ENCODE data around the gene TRMT2A.

TRMT2A gene

GRCh38 chr22:20121856-20122415, 4.9 kb upstream of the TRMT2A start:
- Histone ChIP-seq H3K9me3 (ENCODE audit: control insufficient read depth in 5 of 5, low read length in 5 of 5) (no peaks in the 10 kb centered on the region), H3K4me3 (ENCODE audit: low read depth in 1 of 5, low read length in 5 of 5) (no peak overlapping the region), H3K27me3 (ENCODE audit: control insufficient read depth in 5 of 5, insufficient read depth in 4 of 5, low read length in 5 of 5) (no peaks in the 10 kb centered on the region), H3K9ac (ENCODE audit: low read length in 5 of 5) (no peak overlapping the region), H3K36me3 (ENCODE audit: control insufficient read depth in 5 of 5, insufficient read depth in 5 of 5, low read length in 5 of 5) (peaks cover 0 to 63% (median 58%) of the 10 kb centered on the region in 5 donors), H3K27ac (ENCODE audit: low read depth, low read length) (no peak overlapping the region), H3K4me1 (ENCODE audit: control insufficient read depth in 5 of 5, insufficient read depth in 5 of 5, low read length in 5 of 5) (peaks cover 2 to 27% (median 17%) of the 10 kb centered on the region in 5 donors)

- H3K36me3 ChIP-seq (ENCODE audit: control insufficient read depth in 5 of 5, insufficient read depth in 5 of 5, low read length in 5 of 5): peaks cover 0 to 54% (median 47%) of the 10 kb centered on the region in 5 donors
Observed at GRCh38 chr22:20118300-20119020, 1.4 kb upstream of the TRMT2A start.

GRCh38 chr22:20117633-20118299, 740 bp upstream of the TRMT2A start:
- Histone ChIP-seq H3K27ac (ENCODE audit: low read depth, low read length) (peak overlapping the region; percentile 67), H3K4me1 (ENCODE audit: control insufficient read depth in 5 of 5, insufficient read depth in 5 of 5, low read length in 5 of 5) (peaks cover 2 to 42% (median 37%) of the 10 kb centered on the region in 5 donors), H3K9ac (ENCODE audit: low read length in 5 of 5) (peak overlapping the region in 4 of 5 donors; percentile 85 to 89 (median 86)), H3K4me3 (ENCODE audit: low read depth in 1 of 5, low read length in 5 of 5) (peak overlapping the region; percentile 66 to 92 (median 81)), H3K36me3 (ENCODE audit: control insufficient read depth in 5 of 5, insufficient read depth in 5 of 5, low read length in 5 of 5) (peaks cover 0 to 60% (median 52%) of the 10 kb centered on the region in 5 donors), H3K27me3 (ENCODE audit: control insufficient read depth in 5 of 5, insufficient read depth in 4 of 5, low read length in 5 of 5) (no peaks in the 10 kb centered on the region), H3K9me3 (ENCODE audit: control insufficient read depth in 5 of 5, low read length in 5 of 5) (no peaks in the 10 kb centered on the region)

More at GRCh38 chr22:20118300-20119020, 1.4 kb upstream of the TRMT2A start:
- H3K9ac ChIP-seq (ENCODE audit: low read length in 5 of 5): peak overlapping the region in 4 of 5 donors; percentile 85 to 89 (median 86)
- H3K27me3 ChIP-seq (ENCODE audit: control insufficient read depth in 5 of 5, insufficient read depth in 4 of 5, low read length in 5 of 5): no peaks in the 10 kb centered on the region
- H3K4me3 ChIP-seq (ENCODE audit: low read depth in 1 of 5, low read length in 5 of 5): peak overlapping the region; percentile 66 to 92 (median 81)
- no peaks in the 10 kb centered on the region for H3K9me3 ChIP-seq (ENCODE audit: control insufficient read depth in 5 of 5, low read length in 5 of 5)
- H3K4me1 ChIP-seq (ENCODE audit: control insufficient read depth in 5 of 5, insufficient read depth in 5 of 5, low read length in 5 of 5): peaks cover 2 to 42% (median 37%) of the 10 kb centered on the region in 5 donors
- H3K27ac ChIP-seq (ENCODE audit: low read depth, low read length): peak overlapping the region; percentile 67

GRCh38 chr22:20116376-20116950, 563 bp downstream of the TRMT2A start:
- Histone ChIP-seq H3K9me3 (ENCODE audit: control insufficient read depth in 5 of 5, low read length in 5 of 5) (no peaks in the 10 kb centered on the region), H3K36me3 (ENCODE audit: control insufficient read depth in 5 of 5, insufficient read depth in 5 of 5, low read length in 5 of 5) (peaks cover 0 to 62% (median 53%) of the 10 kb centered on the region in 5 donors), H3K4me1 (ENCODE audit: control insufficient read depth in 5 of 5, insufficient read depth in 5 of 5, low read length in 5 of 5) (peaks cover 2 to 42% (median 38%) of the 10 kb centered on the region in 5 donors), H3K4me3 (ENCODE audit: low read depth in 1 of 5, low read length in 5 of 5) (peak overlapping the region; percentile 59 to 92 (median 87)), H3K9ac (ENCODE audit: low read length in 5 of 5) (peak overlapping the region; percentile 56 to 94 (median 90)), H3K27me3 (ENCODE audit: control insufficient read depth in 5 of 5, insufficient read depth in 4 of 5, low read length in 5 of 5) (no peaks in the 10 kb centered on the region), H3K27ac (ENCODE audit: low read depth, low read length) (peak overlapping the region; percentile 78)

GRCh38 chr22:20115691-20116375, 1.2 kb downstream of the TRMT2A start, which contains the start of gene RANBP1:
Gene RANBP1, plus strand, starts transcription at chr22:20116104. Its CDS starts 81 bp downstream, at chr22:20116185.
- Histone ChIP-seq H3K27ac (ENCODE audit: low read depth, low read length) (peak within 1 kb of the TSS; percentile 78), H3K4me1 (ENCODE audit: control insufficient read depth in 5 of 5, insufficient read depth in 5 of 5, low read length in 5 of 5) (peaks cover 2 to 42% (median 38%) of the 10 kb centered on the region in 5 donors), H3K4me3 (ENCODE audit: low read depth in 1 of 5, low read length in 5 of 5) (peak within 1 kb of the TSS; percentile 59 to 92 (median 87)), H3K9me3 (ENCODE audit: control insufficient read depth in 5 of 5, low read length in 5 of 5) (no peaks in the 10 kb centered on the region), H3K9ac (ENCODE audit: low read length in 5 of 5) (peak within 1 kb of the TSS; percentile 56 to 94 (median 90)), H3K36me3 (ENCODE audit: control insufficient read depth in 5 of 5, insufficient read depth in 5 of 5, low read length in 5 of 5) (peaks cover 0 to 66% (median 58%) of the 10 kb centered on the region in 5 donors), H3K27me3 (ENCODE audit: control insufficient read depth in 5 of 5, insufficient read depth in 4 of 5, low read length in 5 of 5) (no peaks in the 10 kb centered on the region)

GRCh38 chr22:20114506-20115475, 2.2 kb downstream of the TRMT2A start:
- Histone ChIP-seq H3K4me1 (ENCODE audit: control insufficient read depth in 5 of 5, insufficient read depth in 5 of 5, low read length in 5 of 5) (peaks cover 2 to 41% (median 32%) of the 10 kb centered on the region in 5 donors), H3K27ac (ENCODE audit: low read depth, low read length) (no peak overlapping the region), H3K9ac (ENCODE audit: low read length in 5 of 5) (peak overlapping the region in 1 of 5 donors; percentile 90)

GRCh38 chr22:20113551-20114310, 3.3 kb downstream of the TRMT2A start:
- Histone ChIP-seq H3K9me3 (ENCODE audit: control insufficient read depth in 5 of 5, low read length in 5 of 5) (no peaks in the 10 kb centered on the region), H3K9ac (ENCODE audit: low read length in 5 of 5) (no peak overlapping the region), H3K27me3 (ENCODE audit: control insufficient read depth in 5 of 5, insufficient read depth in 4 of 5, low read length in 5 of 5) (no peaks in the 10 kb centered on the region), H3K4me1 (ENCODE audit: control insufficient read depth in 5 of 5, insufficient read depth in 5 of 5, low read length in 5 of 5) (peaks cover 2 to 35% (median 29%) of the 10 kb centered on the region in 5 donors), H3K36me3 (ENCODE audit: control insufficient read depth in 5 of 5, insufficient read depth in 5 of 5, low read length in 5 of 5) (peaks cover 0 to 70% (median 66%) of the 10 kb centered on the region in 5 donors), H3K27ac (ENCODE audit: low read depth, low read length) (no peak overlapping the region), H3K4me3 (ENCODE audit: low read depth in 1 of 5, low read length in 5 of 5) (no peak overlapping the region)

More at GRCh38 chr22:20114506-20115475, 2.2 kb downstream of the TRMT2A start:
- Histone ChIP-seq H3K27me3 (ENCODE audit: control insufficient read depth in 5 of 5, insufficient read depth in 4 of 5, low read length in 5 of 5) (no peaks in the 10 kb centered on the region), H3K4me3 (ENCODE audit: low read depth in 1 of 5, low read length in 5 of 5) (no peak overlapping the region), H3K9me3 (ENCODE audit: control insufficient read depth in 5 of 5, low read length in 5 of 5) (no peaks in the 10 kb centered on the region), H3K36me3 (ENCODE audit: control insufficient read depth in 5 of 5, insufficient read depth in 5 of 5, low read length in 5 of 5) (peaks cover 0 to 66% (median 60%) of the 10 kb centered on the region in 5 donors)

Measured in subcutaneous abdominal adipose tissue (tissue), 5 donors.